GM12891 (cell line): ENCODE measurements around the gene PRMT1.

Experiments
- POLR2A ChIP-seq: IDR thresholded peaks from 2 replicates; pipeline ENCODE4 v1.6.1; 2011; ENCODE audit warnings: low read depth, low read length, control low read depth
- POLR2AphosphoS5 ChIP-seq: IDR thresholded peaks from 2 replicates; pipeline ENCODE4 v1.6.1; 2011; ENCODE audit warnings: low read depth, low read length, control low read depth
- TAF1 ChIP-seq: IDR thresholded peaks from 2 replicates; pipeline ENCODE4 v1.6.1; 2011; ENCODE audit warnings: low read depth, low read length, control low read depth

DNA sequence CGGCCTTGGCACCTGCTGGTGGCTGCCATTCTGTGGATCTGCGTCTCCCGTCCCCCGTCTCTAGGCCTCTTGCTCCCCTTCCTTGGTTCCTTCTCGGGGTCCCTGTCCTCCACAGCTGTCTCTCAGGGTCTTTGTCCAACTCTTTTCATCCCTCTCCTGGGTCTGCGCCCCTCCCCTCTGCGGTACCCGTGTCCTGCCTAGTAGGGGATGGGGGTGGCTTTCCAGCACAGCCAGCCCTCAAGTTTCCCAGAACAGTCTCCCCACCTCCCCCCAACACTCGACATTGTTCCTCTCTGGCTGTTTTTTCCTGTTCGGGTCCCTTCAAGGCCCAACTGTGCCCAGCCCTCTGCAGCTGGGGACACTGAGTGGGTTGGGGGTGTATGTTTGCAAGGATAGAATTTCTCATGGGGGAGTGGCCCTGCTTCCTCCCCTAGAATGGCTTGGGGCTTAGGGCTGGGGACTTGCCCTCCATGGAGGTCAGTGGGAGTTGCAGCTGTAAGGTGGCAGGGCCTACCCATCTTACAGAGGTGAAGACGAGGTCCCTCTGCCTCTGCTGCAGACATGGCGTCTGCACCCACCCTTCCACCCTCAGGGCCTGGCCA is 11.6 kb downstream of the PRMT1 start:
- TF ChIP-seq POLR2A (peak; percentile 51; the same call in 1 of the 2 replicates), TAF1 (no peak), POLR2AphosphoS5 (0 out of 2 replicates have a peak, but pooled peaks have one; percentile 16)
